Activated CD8-positive, alpha-beta memory T cell treated with anti-CD3 and anti-CD28 coated beads, Interleukin-2, amount 50 U/mL, for 24 hours (primary cell): ENCODE measurements around the gene GLYR1.
"Not testable (repeated sequence)": the region's sequence is repeated elsewhere in the genome, so short reads cannot be mapped to it uniquely, and the experiment has no call there.

Source experiments
- DNase-seq: peaks from one replicate; pipeline ENCODE4 v3.0.0-alpha.2; 2020; ENCODE audit errors: extremely low read depth

The GLYR1 gene

GRCh38 chr16:4846901-4847773, at the start of gene GLYR1, which contains the start of gene UBN1:
GLYR1 (minus strand) TSS chr16:4847288; CDS start chr16:4847265, 23 bp downstream.
UBN1 (plus strand) TSS chr16:4847481; CDS start chr16:4852918, 5,437 bp downstream.
- DNase-seq, result peak; percentile 98

DNA sequence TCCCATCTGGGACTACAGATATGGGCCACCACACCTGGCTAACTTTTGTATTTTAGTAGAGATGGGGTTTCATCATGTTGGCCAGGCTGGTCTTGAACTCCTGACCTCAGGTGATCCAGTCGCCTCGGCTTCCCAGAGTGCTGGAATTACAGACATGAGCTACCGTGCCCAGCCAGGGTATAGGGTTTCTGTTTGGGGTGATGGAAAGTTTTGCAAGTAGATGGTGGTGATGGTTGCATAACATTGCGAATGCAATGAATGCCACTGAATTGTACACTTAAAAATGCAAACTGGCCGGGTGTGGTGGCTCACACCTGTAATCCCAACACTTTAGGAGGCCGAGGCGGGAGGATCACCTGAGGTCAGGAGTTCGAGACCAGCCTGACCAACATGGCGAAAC, 49.7 kb upstream of the GLYR1 start:
- not testable (repeated sequence) for DNase-seq

DNA sequence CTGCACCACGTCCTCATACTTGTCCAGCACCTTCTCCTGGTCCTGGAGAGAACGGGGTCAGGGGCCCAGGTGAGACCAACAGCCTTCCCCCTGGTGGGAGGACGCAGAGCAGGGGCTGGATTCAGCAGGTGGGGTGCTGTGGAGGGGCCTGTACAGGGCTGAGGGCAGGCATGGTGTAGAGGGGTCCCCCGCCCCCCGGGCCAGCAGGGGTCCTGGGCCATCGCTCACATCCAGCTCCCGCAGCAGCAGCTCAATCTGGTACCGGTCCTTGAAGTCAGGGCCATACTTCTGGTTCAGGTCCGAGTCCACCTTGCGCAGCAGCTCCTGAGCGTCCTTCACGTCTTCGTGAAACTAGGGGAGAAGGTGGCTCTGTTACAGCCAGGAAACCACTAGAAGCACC, 48.3 kb upstream of the GLYR1 start:
- DNase-seq, result no peak

GRCh38 chr16:4894276-4895150, 47.4 kb upstream of the GLYR1 start:
- DNase-seq, result no peak

- DNase-seq, result no peak
Observed at GRCh38 chr16:4893103-4893862, 46.2 kb upstream of the GLYR1 start.

DNA sequence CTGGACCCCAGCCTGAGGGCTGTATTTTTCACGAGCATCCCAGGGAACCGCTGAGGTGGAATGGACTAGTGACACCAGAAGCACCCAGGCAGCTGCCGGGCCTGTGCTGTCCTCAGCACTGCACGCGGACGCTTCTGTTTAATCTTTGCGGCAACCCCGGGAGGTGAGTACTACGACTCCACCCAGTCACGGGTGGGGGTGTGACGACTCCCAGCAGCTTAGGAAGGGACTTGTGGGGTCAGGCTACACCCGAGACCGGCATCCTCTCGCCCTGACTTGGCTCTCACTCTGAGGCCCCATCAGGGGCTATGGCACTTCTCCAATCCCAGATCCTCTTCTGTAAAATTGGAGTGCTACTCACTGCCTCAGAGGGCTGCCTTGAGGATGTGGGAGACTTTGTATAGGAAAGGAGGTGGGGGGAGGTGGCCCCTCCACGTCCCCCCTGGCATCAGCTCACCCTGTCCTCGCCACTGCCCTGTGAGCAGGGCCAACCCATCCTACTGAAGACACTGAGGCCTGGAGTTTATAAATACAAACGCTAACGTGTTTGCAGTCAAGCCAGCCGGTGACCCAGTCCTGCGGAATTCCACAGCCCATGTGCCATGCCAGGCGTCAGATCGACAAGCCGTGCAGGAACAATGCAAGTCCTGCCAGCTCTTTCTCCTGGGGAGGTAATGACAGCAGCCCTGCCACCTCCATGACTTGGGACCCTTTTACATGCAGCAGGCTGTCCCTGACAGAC, 45.4 kb upstream of the GLYR1 start:
- DNase-seq, result no peak

GRCh38 chr16:4891886-4892216, 44.8 kb upstream of the GLYR1 start:
- no peak for DNase-seq

DNA sequence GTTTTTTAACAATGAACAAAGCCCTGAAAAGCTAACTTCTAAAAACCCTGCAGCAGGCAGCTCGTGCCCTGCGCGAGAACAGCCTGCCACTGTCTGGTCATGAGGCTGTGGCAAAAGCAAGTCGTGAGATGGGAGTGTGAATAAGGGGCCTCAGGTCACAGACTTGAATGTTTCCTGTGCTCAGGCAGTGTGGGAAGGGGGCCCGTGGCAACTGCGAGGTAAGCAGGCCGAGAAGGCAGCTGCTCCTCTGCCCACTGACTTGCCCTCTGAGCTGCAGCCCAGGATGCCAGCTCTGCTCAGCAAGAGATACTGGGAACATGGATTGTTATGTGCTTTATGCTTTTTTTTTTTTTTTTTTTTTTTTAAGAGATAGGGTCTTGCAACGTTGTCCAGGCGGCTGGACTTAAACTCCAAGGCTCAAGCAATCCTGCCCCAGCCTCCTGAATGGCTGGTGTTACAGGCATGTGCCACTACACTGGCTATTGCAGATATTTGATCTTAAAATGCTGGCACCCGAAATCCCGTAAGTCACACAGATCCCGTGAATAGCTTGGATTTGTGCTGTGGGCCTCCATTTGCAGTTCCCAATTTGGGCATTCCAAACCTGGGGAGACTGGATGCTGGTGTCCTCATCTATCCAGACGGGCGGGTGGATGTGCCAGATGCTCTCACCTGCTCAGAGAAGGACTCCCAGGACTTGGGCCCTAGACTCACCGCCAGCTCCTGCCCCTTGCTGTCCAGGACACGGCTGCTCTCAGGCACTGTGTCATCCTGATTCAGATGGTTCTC, 44.2 kb upstream of the GLYR1 start:
- no peak for DNase-seq

DNA sequence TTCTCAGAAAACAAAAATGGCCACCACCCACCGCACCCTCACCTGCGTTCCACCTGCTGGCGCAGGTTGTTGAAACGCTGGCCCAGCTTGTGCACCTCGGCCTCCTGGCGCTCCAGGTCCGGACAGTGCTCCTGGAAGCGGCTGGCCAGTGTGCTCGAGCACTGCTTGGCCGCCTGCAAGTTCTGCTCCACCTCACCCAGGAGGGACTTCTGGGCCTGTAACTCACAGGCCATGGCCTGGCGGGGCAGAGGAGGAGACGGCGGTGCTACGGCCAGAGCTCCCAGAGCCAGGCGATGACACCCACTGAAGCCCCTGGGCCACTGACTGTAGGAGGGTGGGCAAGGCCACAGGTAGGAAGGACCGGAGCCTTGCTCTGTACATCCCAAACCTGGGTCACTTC, 43.6 kb upstream of the GLYR1 start:
- DNase-seq, result no peak

DNA sequence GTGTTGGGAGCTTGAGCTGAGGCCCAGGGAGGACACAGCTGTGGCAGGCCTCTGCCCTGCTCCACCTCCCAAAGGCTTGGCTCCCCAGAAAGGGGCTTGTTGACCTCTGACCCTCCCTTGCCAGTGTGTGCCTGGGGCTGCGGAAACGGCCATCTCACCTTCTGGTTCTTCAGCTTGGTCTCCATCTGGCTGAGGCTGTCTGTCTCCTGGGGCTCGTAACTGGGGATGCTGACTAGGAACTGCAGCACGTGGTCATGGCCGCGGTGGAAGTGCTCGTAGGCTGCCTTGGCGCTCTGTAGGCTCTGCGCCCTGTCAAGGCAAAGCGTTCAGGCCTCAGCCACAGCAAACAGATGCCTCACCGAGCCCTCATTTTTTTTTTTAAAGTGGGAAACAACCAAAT, 42.9 kb upstream of the GLYR1 start:
- DNase-seq, result no peak

GRCh38 chr16:4888428-4889135, 41.5 kb upstream of the GLYR1 start:
- DNase-seq, result no peak

- DNase-seq, result no peak
Observed at GRCh38 chr16:4886151-4886550, 39.1 kb upstream of the GLYR1 start.

- no peak for DNase-seq
Observed at GRCh38 chr16:4884972-4885874, 38.1 kb upstream of the GLYR1 start.

DNA sequence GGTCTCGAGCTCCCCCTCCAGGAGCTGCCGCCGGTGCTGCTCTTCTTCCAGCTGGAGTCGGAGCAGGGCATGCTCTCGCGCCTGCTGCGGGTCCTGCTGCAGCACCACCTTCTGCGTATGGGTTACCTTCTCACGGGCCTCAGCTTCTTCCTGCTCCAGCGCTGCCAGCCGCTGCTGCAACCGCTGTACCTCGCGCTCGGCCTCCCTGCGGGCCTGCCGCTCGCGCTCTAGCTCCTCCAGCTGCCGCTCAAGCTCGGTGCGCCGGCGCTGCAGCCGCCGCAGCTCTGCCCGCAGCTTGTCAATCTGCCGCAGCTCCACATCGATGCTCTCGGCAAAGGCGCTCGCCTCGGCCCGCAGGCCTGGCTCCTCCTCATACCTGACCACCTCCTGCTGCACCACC, 37.1 kb upstream of the GLYR1 start:
- no peak for DNase-seq

DNA sequence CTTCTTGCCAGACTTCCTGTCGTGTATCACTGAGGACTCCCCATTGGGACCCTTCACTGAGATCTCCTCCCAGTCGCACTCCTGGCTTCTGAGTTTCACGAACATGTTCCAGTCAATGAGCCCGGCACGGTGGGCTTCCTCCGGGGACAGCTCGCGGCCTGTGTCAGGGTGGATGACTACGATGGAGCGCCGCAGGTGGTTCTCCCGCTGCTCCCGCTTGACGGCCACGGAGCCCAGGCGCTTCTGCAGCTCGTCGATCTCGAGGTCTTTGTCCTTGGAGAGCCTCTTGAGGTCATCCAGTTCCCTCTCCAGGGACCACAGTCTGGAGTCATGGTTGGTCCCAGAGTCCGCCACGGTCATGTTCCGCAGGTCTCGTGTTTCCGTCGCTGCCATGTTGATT, 36.4 kb upstream of the GLYR1 start:
- DNase-seq, result no peak

DNA sequence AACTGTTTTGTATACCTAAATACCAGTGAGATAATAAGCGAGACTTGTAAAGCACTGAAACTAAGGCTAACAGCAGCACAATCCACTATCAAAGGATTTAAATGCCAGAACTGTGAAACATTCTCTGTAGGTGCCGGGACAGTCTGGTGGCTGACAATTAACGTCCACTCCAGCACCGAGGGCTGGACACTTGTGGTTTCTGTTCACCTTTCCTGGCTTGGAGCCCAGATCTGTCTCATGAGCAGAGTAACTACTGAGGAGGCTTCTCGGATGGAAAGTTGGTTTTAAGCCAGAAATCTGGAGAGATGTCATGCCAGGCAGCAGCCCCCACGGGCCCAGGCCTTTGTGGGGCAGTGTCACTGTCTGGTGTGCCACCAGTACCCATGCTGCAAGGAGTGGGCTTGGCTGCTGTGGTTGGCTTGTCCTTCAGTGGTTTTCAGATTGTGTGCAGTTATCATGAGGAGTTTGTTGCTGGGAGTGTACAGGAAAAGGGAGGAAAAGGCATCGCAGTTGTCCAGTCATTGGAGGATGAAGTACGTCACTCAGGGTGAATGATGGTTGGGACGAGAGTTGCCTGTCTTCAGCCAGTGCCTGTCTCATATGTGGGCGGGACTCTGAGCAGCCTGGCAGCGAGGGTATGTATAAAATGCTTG, 35.7 kb upstream of the GLYR1 start:
- DNase-seq, result no peak

DNA sequence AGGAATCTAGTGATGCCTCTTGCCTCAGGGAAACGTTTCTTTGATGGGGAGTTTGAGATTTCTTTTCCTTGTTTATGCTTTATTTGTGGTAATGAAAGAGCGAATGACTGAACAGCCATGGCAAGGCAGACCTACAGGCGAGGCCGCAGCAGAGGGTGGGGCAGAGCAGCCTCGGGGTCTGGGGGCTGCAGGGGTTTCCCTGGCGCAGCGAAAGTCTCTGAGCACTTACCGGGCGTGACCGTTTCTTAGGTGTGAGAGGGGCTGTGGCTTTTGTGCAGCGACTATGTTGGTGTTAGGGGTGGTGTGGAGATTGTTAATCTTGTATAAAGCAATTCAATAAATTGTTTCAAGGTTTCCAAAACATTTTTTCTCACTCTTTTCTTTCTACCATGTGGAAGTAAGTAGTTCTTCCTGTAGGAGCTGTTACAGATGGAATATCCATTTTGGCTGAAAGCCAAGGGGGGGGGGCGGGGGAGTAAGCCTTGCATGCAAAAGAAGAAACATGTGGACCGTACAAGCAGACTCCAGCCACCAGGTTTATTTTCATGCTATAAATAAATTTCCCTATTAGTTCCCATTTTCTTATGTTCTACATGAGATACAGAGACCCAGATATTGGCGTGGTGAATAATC, 35.0 kb upstream of the GLYR1 start:
- DNase-seq, result no peak
